K562 (cell line): Measurements from ENCODE around the gene POLL. TPM values are rescaled to one million over a fixed set of nuclear protein-coding genes. Genes with fewer than 3 reads are reported as not detected.
A peak's percentile ranks its signal among the peaks of the same experiment; 100 is the strongest.

ENCODE experiments used
- BDP1 ChIP-seq: IDR thresholded peaks from 3 replicates; pipeline ENCODE4 v1.6.1; 2011; ENCODE audit not compliant: insufficient read length, insufficient read depth
- E2F3 ChIP-seq: fragments of 250-450 bp; sonication (Bioruptor Pico); IDR thresholded peaks from 2 replicates; pipeline ENCODE4 v1.4.0; 2020; ENCODE audit warnings: mild to moderate bottlenecking
- GTF2E2 ChIP-seq: fragments of 200-800 bp; sonication (Bioruptor generic); IDR thresholded peaks from 2 replicates; pipeline ENCODE4 v1.6.1; 2016; ENCODE audit warnings: missing genetic modification characterization, missing compliant biosample characterization
- MBD2 ChIP-seq: sonication (generic); IDR thresholded peaks from 2 replicates; pipeline ENCODE4 v1.6.1; 2016; ENCODE audit warnings: low read depth, borderline replicate concordance
- MIER1 ChIP-seq: fragments of 450-650 bp; IDR thresholded peaks from 2 replicates; pipeline ENCODE4 v1.6.1; 2016; ENCODE audit warnings: antibody characterized with exemption, mild to moderate bottlenecking, low read depth
- PHF21A ChIP-seq: fragments of 450-650 bp; IDR thresholded peaks from 2 replicates; pipeline ENCODE4 v1.6.1; 2017; ENCODE audit warnings: low read depth, borderline replicate concordance
- PRMT5 ChIP-seq: sonication (generic); formaldehyde crosslinking; IDR thresholded peaks from 2 replicates; pipeline ENCODE4 v1.5.0; 2020; ENCODE audit warnings: missing genetic modification reagents
- SMAD3 ChIP-seq: fragments of 450-650 bp; formaldehyde crosslinking; conservative IDR thresholded peaks from 2 replicates; pipeline ENCODE4 v1.4.0; 2020; ENCODE audit warnings: mild to moderate bottlenecking
- SREBF2 ChIP-seq: sonication (generic); formaldehyde crosslinking; IDR thresholded peaks from 2 replicates; pipeline ENCODE4 v1.4.0; 2020; ENCODE audit warnings: mild to moderate bottlenecking, missing genetic modification reagents
- XRCC4 ChIP-seq: IDR thresholded peaks from one replicate; pipeline ENCODE4 v1.6.1; 2011; ENCODE audit not compliant: insufficient read depth, insufficient read length; ENCODE audit errors: extremely low read depth
- ZFP91 ChIP-seq: sonication (generic); formaldehyde crosslinking; IDR thresholded peaks from 2 replicates; pipeline ENCODE4 v1.8.0; 2022; ENCODE audit warnings: mild to moderate bottlenecking, missing genetic modification reagents
- polyA plus RNA-seq, 8 experiments: library from polyadenylated mRNA; depleted of rRNA in 4 of 8; stranded (reverse) in 5 of 8; unstranded in 3 of 8; fragments of >200 nt; fragmentation: Nextera tagmentation in 2 of 8; fragmentation: Illumina TruSeq in 1 of 8; extraction: Ambion mirVana in 2 of 8; extraction: Trizol in 1 of 8; gene quantifications; 2 replicates each; pipeline versions ENCODE4 v1.2.1 to v1.2.3, GENCODE V29; 2011 to 2014; ENCODE audit warnings: inconsistent platforms in 1 of 8, missing spikeins in 1 of 8
- total RNA-seq, 7 experiments: library from RNA; depleted of rRNA in 6 of 7; stranded (reverse); fragments of >200 nt in 6 of 7; fragmentation: Illumina TruSeq in 2 of 7; extraction: Trizol in 2 of 7; gene quantifications; 2 replicates each; pipeline versions ENCODE4 v1.2.1 to v1.2.3, GENCODE V29; 2011 to 2021; ENCODE audit warnings: low replicate concordance in 1 of 7
- TF ChIP-seq, protein P1 (sequence below): fragments of 450-650 bp; formaldehyde crosslinking; IDR thresholded peaks from 2 replicates; pipeline ENCODE4 v1.4.0; 2022; ENCODE audit warnings: mild to moderate bottlenecking, moderate library complexity
- TF ChIP-seq, protein P2 (sequence below): conservative IDR thresholded peaks from 2 replicates; pipeline ENCODE4 v1.6.1; 2011; ENCODE audit warnings: low read depth, mild to moderate bottlenecking, low read length; ENCODE audit not compliant: control insufficient read depth
- TF ChIP-seq, protein P3 (sequence below): sonication (generic); formaldehyde crosslinking; IDR thresholded peaks from 2 replicates; pipeline ENCODE4 v1.9.0; 2022; ENCODE audit warnings: mild to moderate bottlenecking, missing genetic modification reagents
- TF ChIP-seq, protein P4 (sequence below): fragments of 250-450 bp; sonication (Bioruptor Pico); IDR thresholded peaks from 2 replicates; pipeline ENCODE4 v1.5.1; 2021; ENCODE audit warnings: mild to moderate bottlenecking
- TF ChIP-seq, protein P5 (sequence below): fragments of 250-450 bp; sonication (Bioruptor Pico); IDR thresholded peaks from 2 replicates; pipeline ENCODE4 v1.5.0; 2020; ENCODE audit warnings: mild to moderate bottlenecking, borderline replicate concordance
- TF ChIP-seq, protein P6 (sequence below): sonication (generic); formaldehyde crosslinking; IDR thresholded peaks from 2 replicates; pipeline ENCODE4 v1.8.0; 2022; ENCODE audit warnings: mild to moderate bottlenecking, missing genetic modification reagents
- TF ChIP-seq, protein P7 (sequence below): sonication (generic); formaldehyde crosslinking; IDR thresholded peaks from 2 replicates; pipeline ENCODE4 v1.9.0; 2022; ENCODE audit warnings: mild to moderate bottlenecking, missing genetic modification reagents

Gene POLL
- total and polyA plus RNA-seq, 9 of the 15 experiments (the other 6 are each of a cell fraction or from before 2014, with no cell fraction given), result 1.2 to 18.7 (median 10.9) TPM

DNA sequence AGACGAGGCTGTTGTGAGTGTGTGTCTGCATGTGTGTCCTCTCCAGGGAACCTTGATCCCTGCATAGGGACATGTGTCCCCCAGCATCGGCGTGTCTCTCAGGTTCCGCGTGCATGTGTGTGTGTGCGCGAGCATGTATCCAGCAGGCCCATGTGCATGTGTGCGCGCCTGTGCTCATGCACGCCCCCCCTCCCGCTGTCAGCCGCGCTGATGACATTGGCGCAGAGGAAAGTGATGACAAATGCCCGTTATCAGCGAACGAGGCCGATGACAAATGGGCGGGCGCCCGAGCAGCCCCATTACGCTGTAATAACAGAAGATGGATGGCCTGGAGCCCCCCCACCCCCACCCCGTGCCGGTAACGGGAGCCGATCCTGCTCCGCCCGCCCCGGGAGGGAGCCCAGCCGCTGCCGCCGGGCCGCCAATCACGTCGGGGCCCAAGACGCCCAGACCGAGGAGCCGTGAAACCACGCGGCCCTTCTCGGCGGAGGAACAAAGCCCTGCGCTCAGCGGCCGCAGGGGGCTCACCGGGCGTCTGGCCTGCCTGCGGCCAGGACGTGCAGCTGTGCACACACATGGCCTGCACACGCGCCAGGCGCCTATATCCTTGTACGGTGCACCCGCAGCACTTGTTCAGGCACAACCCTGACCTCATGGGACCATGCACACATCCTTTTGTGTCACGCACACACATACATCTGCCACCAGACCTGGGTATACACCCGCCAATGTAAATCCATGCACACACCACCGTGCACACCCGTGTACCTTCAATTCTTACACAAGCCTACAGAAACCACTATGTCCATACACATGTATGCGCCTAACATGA lies 21.5 kb downstream of the POLL start (continued):
- TF ChIP-seq MBD2, result no peak
- TF ChIP-seq PRMT5 (CRISPR knock-in tag), result no peak
- no peak for TF ChIP-seq GTF2E2 (tag)
- no peak for TF ChIP-seq XRCC4
- no peak for TF ChIP-seq E2F3 (CRISPR knock-in tag)
- TF ChIP-seq, protein P1, sequence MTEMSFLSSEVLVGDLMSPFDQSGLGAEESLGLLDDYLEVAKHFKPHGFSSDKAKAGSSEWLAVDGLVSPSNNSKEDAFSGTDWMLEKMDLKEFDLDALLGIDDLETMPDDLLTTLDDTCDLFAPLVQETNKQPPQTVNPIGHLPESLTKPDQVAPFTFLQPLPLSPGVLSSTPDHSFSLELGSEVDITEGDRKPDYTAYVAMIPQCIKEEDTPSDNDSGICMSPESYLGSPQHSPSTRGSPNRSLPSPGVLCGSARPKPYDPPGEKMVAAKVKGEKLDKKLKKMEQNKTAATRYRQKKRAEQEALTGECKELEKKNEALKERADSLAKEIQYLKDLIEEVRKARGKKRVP (CRISPR knock-in tag), result no peak
- TF ChIP-seq, protein P2, sequence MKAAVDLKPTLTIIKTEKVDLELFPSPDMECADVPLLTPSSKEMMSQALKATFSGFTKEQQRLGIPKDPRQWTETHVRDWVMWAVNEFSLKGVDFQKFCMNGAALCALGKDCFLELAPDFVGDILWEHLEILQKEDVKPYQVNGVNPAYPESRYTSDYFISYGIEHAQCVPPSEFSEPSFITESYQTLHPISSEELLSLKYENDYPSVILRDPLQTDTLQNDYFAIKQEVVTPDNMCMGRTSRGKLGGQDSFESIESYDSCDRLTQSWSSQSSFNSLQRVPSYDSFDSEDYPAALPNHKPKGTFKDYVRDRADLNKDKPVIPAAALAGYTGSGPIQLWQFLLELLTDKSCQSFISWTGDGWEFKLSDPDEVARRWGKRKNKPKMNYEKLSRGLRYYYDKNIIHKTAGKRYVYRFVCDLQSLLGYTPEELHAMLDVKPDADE, result no peak
- TF ChIP-seq BDP1, result no peak
- no peak for TF ChIP-seq ZFP91
- TF ChIP-seq SREBF2 (CRISPR knock-in tag), result no peak
- TF ChIP-seq PHF21A, result no peak
- TF ChIP-seq, protein P3, sequence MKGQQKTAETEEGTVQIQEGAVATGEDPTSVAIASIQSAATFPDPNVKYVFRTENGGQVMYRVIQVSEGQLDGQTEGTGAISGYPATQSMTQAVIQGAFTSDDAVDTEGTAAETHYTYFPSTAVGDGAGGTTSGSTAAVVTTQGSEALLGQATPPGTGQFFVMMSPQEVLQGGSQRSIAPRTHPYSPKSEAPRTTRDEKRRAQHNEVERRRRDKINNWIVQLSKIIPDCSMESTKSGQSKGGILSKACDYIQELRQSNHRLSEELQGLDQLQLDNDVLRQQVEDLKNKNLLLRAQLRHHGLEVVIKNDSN (CRISPR knock-in tag), result no peak
- TF ChIP-seq, protein P4, sequence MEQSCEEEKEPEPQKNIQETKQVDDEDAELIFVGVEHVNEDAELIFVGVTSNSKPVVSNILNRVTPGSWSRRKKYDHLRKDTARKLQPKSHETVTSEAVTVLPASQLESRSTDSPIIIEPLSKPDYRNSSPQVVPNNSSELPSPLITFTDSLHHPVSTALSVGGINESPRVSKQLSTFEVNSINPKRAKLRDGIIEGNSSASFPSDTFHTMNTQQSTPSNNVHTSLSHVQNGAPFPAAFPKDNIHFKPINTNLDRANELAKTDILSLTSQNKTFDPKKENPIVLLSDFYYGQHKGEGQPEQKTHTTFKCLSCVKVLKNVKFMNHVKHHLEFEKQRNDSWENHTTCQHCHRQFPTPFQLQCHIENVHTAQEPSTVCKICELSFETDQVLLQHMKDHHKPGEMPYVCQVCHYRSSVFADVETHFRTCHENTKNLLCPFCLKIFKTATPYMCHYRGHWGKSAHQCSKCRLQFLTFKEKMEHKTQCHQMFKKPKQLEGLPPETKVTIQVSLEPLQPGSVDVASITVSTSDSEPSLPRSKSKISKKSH (CRISPR knock-in tag), result no peak
- no peak for TF ChIP-seq MIER1
- TF ChIP-seq SMAD3, result no peak
- TF ChIP-seq, protein P5, sequence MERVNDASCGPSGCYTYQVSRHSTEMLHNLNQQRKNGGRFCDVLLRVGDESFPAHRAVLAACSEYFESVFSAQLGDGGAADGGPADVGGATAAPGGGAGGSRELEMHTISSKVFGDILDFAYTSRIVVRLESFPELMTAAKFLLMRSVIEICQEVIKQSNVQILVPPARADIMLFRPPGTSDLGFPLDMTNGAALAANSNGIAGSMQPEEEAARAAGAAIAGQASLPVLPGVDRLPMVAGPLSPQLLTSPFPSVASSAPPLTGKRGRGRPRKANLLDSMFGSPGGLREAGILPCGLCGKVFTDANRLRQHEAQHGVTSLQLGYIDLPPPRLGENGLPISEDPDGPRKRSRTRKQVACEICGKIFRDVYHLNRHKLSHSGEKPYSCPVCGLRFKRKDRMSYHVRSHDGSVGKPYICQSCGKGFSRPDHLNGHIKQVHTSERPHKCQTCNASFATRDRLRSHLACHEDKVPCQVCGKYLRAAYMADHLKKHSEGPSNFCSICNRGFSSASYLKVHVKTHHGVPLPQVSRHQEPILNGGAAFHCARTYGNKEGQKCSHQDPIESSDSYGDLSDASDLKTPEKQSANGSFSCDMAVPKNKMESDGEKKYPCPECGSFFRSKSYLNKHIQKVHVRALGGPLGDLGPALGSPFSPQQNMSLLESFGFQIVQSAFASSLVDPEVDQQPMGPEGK (CRISPR knock-in tag), result no peak
- TF ChIP-seq, protein P6, sequence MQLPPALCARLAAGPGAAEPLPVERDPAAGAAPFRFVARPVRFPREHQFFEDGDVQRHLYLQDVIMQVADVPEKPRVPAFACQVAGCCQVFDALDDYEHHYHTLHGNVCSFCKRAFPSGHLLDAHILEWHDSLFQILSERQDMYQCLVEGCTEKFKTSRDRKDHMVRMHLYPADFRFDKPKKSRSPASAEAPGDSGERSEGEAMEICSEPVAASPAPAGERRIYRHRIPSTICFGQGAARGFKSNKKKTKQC, result peak; percentile 35; the same call in 1 of the 2 replicates
- TF ChIP-seq, protein P7, sequence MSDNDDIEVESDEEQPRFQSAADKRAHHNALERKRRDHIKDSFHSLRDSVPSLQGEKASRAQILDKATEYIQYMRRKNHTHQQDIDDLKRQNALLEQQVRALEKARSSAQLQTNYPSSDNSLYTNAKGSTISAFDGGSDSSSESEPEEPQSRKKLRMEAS (CRISPR knock-in tag), result peak; percentile 90
